A549 (cell line): ENCODE data around the gene TCEA3. TPM values are rescaled to one million over a fixed set of nuclear protein-coding genes. Genes with fewer than 3 reads are reported as not detected.

Experiments
- ATAC-seq, 2 experiments: fragments of 200-7000 bp in 1 of 2; fragments of >200 bp in 1 of 2; cut with Nextera tagmentation in 1 of 2; cut with Tn5 transposase in 1 of 2; 3 replicates each; pipeline versions ENCODE4 v1.8.0 to v1.9.1; 2018 to 2020; ENCODE audit warnings: mild to moderate bottlenecking in 1 of 2, moderate library complexity in 1 of 2
- CTCF ChIA-PET: fragments of 300-600 bp; sonication (Branson Sonifier 250); formaldehyde crosslinking; extraction: SDS; loops from one replicate; lab custom pipeline; 2021; ENCODE audit warnings: antibody characterized with exemption, inconsistent platforms; lab: Yijun Ruan, JAX
- POLR2A ChIA-PET: fragments of 350-600 bp; formaldehyde crosslinking; extraction: SDS; loops from one replicate; lab custom pipeline; 2021; ENCODE audit warnings: antibody characterized with exemption, inconsistent platforms; lab: Yijun Ruan, JAX
- DNase-seq, 2 experiments: peaks; one replicate each; pipeline versions ENCODE4 v3.0.0 to v3.0.0-alpha.2; 2011 to 2016; ENCODE audit warnings: low read depth in 1 of 2, low spot score in 1 of 2
- FAIRE-seq: peaks from 2 replicates; lab custom pipeline; 2011; peaks lifted over from hg19 to GRCh38; lab: Jason Lieb, UNC
- H3K27ac ChIP-seq, 2 experiments: fragments of >200 bp; sonication (Bioruptor Twin); formaldehyde crosslinking; 3 replicates each; pipeline ENCODE4 v1.5.1; 2016 to 2017
- H3K4me1 ChIP-seq: fragments of >200 bp; sonication (Bioruptor Twin); formaldehyde crosslinking; 3 replicates; pipeline ENCODE4 v1.6.1; 2016
- H3K4me2 ChIP-seq: fragments of >200 bp; sonication (Bioruptor Twin); formaldehyde crosslinking; 3 replicates; pipeline ENCODE4 v1.6.1; 2016
- H3K4me3 ChIP-seq: fragments of >200 bp; sonication (Bioruptor Twin); formaldehyde crosslinking; 3 replicates; pipeline ENCODE4 v1.5.1; 2016
- H3K9me3 ChIP-seq: fragments of >200 bp; sonication (Bioruptor Twin); formaldehyde crosslinking; 3 replicates; pipeline ENCODE4 v1.6.1; 2016
- CEBPB ChIP-seq, 2 experiments: fragments of >200 bp in 1 of 2; sonication (Bioruptor Twin) in 1 of 2; formaldehyde crosslinking in 1 of 2; IDR thresholded peaks; 2 replicates each; pipeline ENCODE4 v1.6.1; 2012 to 2016
- GATA3 ChIP-seq: IDR thresholded peaks from 2 replicates; pipeline ENCODE4 v1.6.1; 2012; ENCODE audit warnings: borderline replicate concordance
- HEYL ChIP-seq: fragments of 250-450 bp; sonication (Bioruptor Pico); IDR thresholded peaks from 2 replicates; pipeline ENCODE4 v1.8.0; 2021; ENCODE audit warnings: mild to moderate bottlenecking, moderate library complexity
- HOXB13 ChIP-seq: fragments of 250-450 bp; sonication (Bioruptor Pico); IDR thresholded peaks from 2 replicates; pipeline ENCODE4 v1.5.0; 2020; ENCODE audit warnings: low read depth, mild to moderate bottlenecking, moderate library complexity
- JUNB ChIP-seq: fragments of >200 bp; sonication (Bioruptor Twin); formaldehyde crosslinking; IDR thresholded peaks from 2 replicates; pipeline ENCODE4 v1.6.1; 2016
- MAFK ChIP-seq: fragments of 450-650 bp; IDR thresholded peaks from 2 replicates; pipeline ENCODE4 v1.6.1; 2014; ENCODE audit not compliant: partially characterized antibody
- NPAS2 ChIP-seq: fragments of 250-450 bp; sonication (Bioruptor Pico); IDR thresholded peaks from 2 replicates; pipeline ENCODE4 v1.8.0; 2022; ENCODE audit warnings: mild to moderate bottlenecking, moderate library complexity, borderline replicate concordance
- RNF2 ChIP-seq: fragments of 200-600 bp; sonication (generic); IDR thresholded peaks from 2 replicates; pipeline ENCODE4 v1.6.1; 2016; ENCODE audit warnings: low read depth, mild to moderate bottlenecking, antibody characterized with exemption, moderate library complexity, borderline replicate concordance
- SREBF2 ChIP-seq: fragments of 450-650 bp; IDR thresholded peaks from 2 replicates; pipeline ENCODE4 v1.6.1; 2014; ENCODE audit warnings: mild to moderate bottlenecking, moderate library complexity
- TFCP2L1 ChIP-seq: fragments of 250-450 bp; sonication (Bioruptor Pico); IDR thresholded peaks from 2 replicates; pipeline ENCODE4 v1.5.0; 2021; ENCODE audit warnings: mild to moderate bottlenecking
- ZNF302 ChIP-seq: fragments of 250-450 bp; sonication (Bioruptor Pico); IDR thresholded peaks from 2 replicates; pipeline ENCODE4 v1.9.0; 2021; ENCODE audit warnings: inconsistent platforms, mild to moderate bottlenecking, moderate library complexity
- WGBS: methylation state at CpG from one replicate; pipeline ENCODE4 v1.1.6; 2017; ENCODE audit errors: missing lambda C conversion rate; 5-methylcytosine and 5-hydroxymethylcytosine counted together
- polyA plus RNA-seq, 4 experiments: library from polyadenylated mRNA; depleted of rRNA in 3 of 4; stranded (reverse); fragments of >200 nt; fragmentation: RNase III in 1 of 4; extraction: RNeasy Plus Mini Kit Qiagen cat#74134 plus additional on column Dnase treatment in 1 of 4; gene quantifications; 2 replicates in 3 of 4; 3 replicates in 1 of 4; pipeline ENCODE4 v1.2.3, GENCODE V29; 2011 to 2017
- TF ChIP-seq, protein P1 (sequence below): fragments of 150-350 bp; IDR thresholded peaks from 2 replicates; pipeline ENCODE4 v1.6.1; 2014; ENCODE audit warnings: low read depth, mild to moderate bottlenecking, low read length
- TF ChIP-seq, protein P2 (sequence below): IDR thresholded peaks from 2 replicates; pipeline ENCODE4 v1.6.1; 2012
- TF ChIP-seq, protein P3 (sequence below): fragments of >200 bp; sonication (Bioruptor Twin); formaldehyde crosslinking; IDR thresholded peaks from 3 replicates; pipeline ENCODE4 v1.6.1; 2016
- TF ChIP-seq, protein P4 (sequence below): fragments of 200-600 bp; sonication (generic); IDR thresholded peaks from 2 replicates; pipeline ENCODE4 v1.6.1; 2016; ENCODE audit warnings: antibody characterized with exemption, mild to moderate bottlenecking, moderate library complexity
- TF ChIP-seq, protein P5 (sequence below): fragments of >200 bp; sonication (Bioruptor Twin); formaldehyde crosslinking; IDR thresholded peaks from 3 replicates; pipeline ENCODE4 v1.5.1; 2016
- TF ChIP-seq, protein P6 (sequence below): fragments of >200 bp; sonication (Bioruptor Twin); formaldehyde crosslinking; IDR thresholded peaks from 2 replicates; pipeline ENCODE4 v1.6.1; 2016
- TF ChIP-seq, protein P7 (sequence below): IDR thresholded peaks from 2 replicates; pipeline ENCODE4 v1.6.1; 2012

Gene TCEA3
- polyA plus RNA-seq, 2 of the 4 experiments (the other 2 are of a cell fraction), result 0.58 TPM

DNA sequence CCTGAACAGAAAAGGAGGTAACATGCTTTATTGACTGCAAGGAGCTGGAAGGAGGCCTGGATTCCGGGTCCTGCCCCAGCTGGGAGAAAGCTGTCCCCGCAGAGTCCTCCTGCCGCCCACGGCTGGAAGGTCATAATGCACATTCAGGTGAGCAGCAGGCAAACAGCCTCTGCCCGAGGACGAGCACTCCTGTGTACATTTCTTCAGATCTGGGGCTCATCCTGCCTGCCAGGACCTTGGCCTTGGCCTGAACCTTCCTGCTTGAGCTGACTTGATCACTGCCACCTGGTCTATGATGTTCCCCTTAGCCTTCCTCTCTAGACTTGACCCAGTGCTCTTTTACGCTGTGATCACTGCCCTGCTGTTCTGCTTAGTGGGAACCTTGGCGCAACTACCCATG is 37.1 kb downstream of the TCEA3 start:
- Histone ChIP-seq H3K4me1 (peaks cover 11% of the 10 kb centered on the region; the same call in 2 of the 3 replicates), H3K9me3 (no peaks in the 10 kb centered on the region), H3K27ac (no peak overlapping the region), H3K4me3 (no peak overlapping the region), H3K4me2 (no peak overlapping the region)
- no peak for TF ChIP-seq HOXB13 (CRISPR knock-in tag)
- TF ChIP-seq GATA3, result no peak
- TF ChIP-seq, protein P1, sequence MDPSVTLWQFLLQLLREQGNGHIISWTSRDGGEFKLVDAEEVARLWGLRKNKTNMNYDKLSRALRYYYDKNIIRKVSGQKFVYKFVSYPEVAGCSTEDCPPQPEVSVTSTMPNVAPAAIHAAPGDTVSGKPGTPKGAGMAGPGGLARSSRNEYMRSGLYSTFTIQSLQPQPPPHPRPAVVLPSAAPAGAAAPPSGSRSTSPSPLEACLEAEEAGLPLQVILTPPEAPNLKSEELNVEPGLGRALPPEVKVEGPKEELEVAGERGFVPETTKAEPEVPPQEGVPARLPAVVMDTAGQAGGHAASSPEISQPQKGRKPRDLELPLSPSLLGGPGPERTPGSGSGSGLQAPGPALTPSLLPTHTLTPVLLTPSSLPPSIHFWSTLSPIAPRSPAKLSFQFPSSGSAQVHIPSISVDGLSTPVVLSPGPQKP, result no peak
- TF ChIP-seq, protein P2, sequence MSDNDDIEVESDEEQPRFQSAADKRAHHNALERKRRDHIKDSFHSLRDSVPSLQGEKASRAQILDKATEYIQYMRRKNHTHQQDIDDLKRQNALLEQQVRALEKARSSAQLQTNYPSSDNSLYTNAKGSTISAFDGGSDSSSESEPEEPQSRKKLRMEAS, result no peak
- TF ChIP-seq JUNB, result no peak
- no peak for TF ChIP-seq ZNF302 (CRISPR knock-in tag)
- TF ChIP-seq SREBF2, result no peak
- TF ChIP-seq, protein P3, sequence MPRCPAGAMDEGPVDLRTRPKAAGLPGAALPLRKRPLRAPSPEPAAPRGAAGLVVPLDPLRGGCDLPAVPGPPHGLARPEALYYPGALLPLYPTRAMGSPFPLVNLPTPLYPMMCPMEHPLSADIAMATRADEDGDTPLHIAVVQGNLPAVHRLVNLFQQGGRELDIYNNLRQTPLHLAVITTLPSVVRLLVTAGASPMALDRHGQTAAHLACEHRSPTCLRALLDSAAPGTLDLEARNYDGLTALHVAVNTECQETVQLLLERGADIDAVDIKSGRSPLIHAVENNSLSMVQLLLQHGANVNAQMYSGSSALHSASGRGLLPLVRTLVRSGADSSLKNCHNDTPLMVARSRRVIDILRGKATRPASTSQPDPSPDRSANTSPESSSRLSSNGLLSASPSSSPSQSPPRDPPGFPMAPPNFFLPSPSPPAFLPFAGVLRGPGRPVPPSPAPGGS, result no peak
- TF ChIP-seq, protein P4, sequence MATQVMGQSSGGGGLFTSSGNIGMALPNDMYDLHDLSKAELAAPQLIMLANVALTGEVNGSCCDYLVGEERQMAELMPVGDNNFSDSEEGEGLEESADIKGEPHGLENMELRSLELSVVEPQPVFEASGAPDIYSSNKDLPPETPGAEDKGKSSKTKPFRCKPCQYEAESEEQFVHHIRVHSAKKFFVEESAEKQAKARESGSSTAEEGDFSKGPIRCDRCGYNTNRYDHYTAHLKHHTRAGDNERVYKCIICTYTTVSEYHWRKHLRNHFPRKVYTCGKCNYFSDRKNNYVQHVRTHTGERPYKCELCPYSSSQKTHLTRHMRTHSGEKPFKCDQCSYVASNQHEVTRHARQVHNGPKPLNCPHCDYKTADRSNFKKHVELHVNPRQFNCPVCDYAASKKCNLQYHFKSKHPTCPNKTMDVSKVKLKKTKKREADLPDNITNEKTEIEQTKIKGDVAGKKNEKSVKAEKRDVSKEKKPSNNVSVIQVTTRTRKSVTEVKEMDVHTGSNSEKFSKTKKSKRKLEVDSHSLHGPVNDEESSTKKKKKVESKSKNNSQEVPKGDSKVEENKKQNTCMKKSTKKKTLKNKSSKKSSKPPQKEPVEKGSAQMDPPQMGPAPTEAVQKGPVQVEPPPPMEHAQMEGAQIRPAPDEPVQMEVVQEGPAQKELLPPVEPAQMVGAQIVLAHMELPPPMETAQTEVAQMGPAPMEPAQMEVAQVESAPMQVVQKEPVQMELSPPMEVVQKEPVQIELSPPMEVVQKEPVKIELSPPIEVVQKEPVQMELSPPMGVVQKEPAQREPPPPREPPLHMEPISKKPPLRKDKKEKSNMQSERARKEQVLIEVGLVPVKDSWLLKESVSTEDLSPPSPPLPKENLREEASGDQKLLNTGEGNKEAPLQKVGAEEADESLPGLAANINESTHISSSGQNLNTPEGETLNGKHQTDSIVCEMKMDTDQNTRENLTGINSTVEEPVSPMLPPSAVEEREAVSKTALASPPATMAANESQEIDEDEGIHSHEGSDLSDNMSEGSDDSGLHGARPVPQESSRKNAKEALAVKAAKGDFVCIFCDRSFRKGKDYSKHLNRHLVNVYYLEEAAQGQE, result no peak
- ChIA-PET POLR2A (no interaction called here), CTCF (interaction anchor here (0.7 to 4.2 kb wide), 2 partner anchors 16 to 683 kb away, joined by 3 to 28 read pairs; no protein-coding TSS in a partner anchor)
- no peak for FAIRE-seq
- ATAC-seq, result no peak
- 100% methylated on average over 2 of the region's 8 CpGs for WGBS
- DNase-seq, result no peak

DNA sequence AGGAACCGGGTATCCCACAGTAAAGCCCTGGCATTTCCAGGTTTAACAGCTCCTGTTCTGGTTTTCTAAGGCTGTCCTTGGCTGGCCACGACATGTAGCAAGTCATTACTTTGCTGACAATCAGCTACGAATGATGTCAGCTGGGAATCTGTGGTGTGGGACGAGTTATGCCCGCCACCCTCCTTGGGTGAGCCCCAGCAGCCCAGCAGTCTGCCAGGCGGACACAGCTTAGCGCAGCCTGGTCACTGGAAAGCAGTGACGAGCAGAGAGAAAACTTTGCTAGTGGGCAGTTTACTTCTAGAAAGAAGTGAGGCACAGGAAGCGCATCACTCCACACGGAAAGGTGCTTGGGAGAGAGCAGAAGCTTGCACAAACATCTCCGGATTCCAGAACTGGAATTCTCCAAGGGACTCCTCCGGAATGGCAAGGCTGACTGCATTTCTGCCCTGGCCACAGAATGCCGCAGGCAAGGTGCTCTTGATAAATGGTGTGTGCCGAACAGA is 39.4 kb downstream of the TCEA3 start:
- peaks cover 11% of the 10 kb centered on the region; the same call in 2 of the 3 replicates for H3K4me1 ChIP-seq
- TF ChIP-seq, protein P5, sequence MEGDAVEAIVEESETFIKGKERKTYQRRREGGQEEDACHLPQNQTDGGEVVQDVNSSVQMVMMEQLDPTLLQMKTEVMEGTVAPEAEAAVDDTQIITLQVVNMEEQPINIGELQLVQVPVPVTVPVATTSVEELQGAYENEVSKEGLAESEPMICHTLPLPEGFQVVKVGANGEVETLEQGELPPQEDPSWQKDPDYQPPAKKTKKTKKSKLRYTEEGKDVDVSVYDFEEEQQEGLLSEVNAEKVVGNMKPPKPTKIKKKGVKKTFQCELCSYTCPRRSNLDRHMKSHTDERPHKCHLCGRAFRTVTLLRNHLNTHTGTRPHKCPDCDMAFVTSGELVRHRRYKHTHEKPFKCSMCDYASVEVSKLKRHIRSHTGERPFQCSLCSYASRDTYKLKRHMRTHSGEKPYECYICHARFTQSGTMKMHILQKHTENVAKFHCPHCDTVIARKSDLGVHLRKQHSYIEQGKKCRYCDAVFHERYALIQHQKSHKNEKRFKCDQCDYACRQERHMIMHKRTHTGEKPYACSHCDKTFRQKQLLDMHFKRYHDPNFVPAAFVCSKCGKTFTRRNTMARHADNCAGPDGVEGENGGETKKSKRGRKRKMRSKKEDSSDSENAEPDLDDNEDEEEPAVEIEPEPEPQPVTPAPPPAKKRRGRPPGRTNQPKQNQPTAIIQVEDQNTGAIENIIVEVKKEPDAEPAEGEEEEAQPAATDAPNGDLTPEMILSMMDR, result no peak
- TF ChIP-seq, protein P6, sequence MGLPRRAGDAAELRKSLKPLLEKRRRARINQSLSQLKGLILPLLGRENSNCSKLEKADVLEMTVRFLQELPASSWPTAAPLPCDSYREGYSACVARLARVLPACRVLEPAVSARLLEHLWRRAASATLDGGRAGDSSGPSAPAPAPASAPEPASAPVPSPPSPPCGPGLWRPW, result no peak
- no peak for TF ChIP-seq GATA3
- TF ChIP-seq ZNF302 (CRISPR knock-in tag), result no peak
- no peak for TF ChIP-seq NPAS2 (CRISPR knock-in tag)
- no peak for TF ChIP-seq TFCP2L1 (CRISPR knock-in tag)
- TF ChIP-seq HEYL (CRISPR knock-in tag), result no peak
- TF ChIP-seq, protein P1, result no peak
- TF ChIP-seq, protein P2, result no peak
- no peak for TF ChIP-seq CEBPB (IDR thresholded peaks at IDR 0.05)
- TF ChIP-seq MAFK, result no peak
- no peak for TF ChIP-seq RNF2
- TF ChIP-seq, protein P7, sequence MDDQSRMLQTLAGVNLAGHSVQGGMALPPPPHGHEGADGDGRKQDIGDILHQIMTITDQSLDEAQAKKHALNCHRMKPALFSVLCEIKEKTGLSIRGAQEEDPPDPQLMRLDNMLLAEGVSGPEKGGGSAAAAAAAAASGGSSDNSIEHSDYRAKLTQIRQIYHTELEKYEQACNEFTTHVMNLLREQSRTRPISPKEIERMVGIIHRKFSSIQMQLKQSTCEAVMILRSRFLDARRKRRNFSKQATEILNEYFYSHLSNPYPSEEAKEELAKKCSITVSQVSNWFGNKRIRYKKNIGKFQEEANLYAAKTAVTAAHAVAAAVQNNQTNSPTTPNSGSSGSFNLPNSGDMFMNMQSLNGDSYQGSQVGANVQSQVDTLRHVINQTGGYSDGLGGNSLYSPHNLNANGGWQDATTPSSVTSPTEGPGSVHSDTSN, result no peak
- peak overlapping the region in 1 of 2 experiments; percentile 59; a peak in 3 of 6 replicates for H3K27ac ChIP-seq
- no peak for FAIRE-seq
- H3K4me3 ChIP-seq, result no peak overlapping the region
- ChIA-PET CTCF (interaction anchor here (0.6 kb wide), 1 partner anchor 110 kb away, joined by 3 read pairs; no protein-coding TSS in a partner anchor), POLR2A (interaction anchor here (0.7 kb wide), 1 partner anchor 90 kb away, joined by 7 read pairs; no protein-coding TSS in a partner anchor)
- ATAC-seq, result peak in 1 of 2 experiments; percentile 24; a peak in 2 of 6 replicates
- DNase-seq, result no peak
- WGBS, result 78% methylated on average over 14 of the region's 14 CpGs
- H3K9me3 ChIP-seq, result no peaks in the 10 kb centered on the region
- peak overlapping the region; percentile 42; the same call in 2 of the 3 replicates for H3K4me2 ChIP-seq
